Placental epithelial cell (primary cell): Measurements from ENCODE around the gene ZFYVE19. TPM values are rescaled to one million over a fixed set of nuclear protein-coding genes. Genes with fewer than 3 reads are reported as not detected.

Experiments used
- small RNA-seq: library from RNA; depleted of rRNA; stranded (forward); fragments of <200 nt; gene quantifications from one replicate; pipeline ENCODE3, GENCODE V24; 2012
- total RNA-seq: library from RNA; depleted of rRNA; stranded (reverse); fragments of >200 nt; gene quantifications from 2 replicates; pipeline ENCODE4 v1.2.3, GENCODE V29; 2012

The ZFYVE19 gene, protein sequence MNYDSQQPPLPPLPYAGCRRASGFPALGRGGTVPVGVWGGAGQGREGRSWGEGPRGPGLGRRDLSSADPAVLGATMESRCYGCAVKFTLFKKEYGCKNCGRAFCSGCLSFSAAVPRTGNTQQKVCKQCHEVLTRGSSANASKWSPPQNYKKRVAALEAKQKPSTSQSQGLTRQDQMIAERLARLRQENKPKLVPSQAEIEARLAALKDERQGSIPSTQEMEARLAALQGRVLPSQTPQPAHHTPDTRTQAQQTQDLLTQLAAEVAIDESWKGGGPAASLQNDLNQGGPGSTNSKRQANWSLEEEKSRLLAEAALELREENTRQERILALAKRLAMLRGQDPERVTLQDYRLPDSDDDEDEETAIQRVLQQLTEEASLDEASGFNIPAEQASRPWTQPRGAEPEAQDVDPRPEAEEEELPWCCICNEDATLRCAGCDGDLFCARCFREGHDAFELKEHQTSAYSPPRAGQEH
- 27.5 and 29.2 TPM in 2 replicates for total RNA-seq

DNA sequence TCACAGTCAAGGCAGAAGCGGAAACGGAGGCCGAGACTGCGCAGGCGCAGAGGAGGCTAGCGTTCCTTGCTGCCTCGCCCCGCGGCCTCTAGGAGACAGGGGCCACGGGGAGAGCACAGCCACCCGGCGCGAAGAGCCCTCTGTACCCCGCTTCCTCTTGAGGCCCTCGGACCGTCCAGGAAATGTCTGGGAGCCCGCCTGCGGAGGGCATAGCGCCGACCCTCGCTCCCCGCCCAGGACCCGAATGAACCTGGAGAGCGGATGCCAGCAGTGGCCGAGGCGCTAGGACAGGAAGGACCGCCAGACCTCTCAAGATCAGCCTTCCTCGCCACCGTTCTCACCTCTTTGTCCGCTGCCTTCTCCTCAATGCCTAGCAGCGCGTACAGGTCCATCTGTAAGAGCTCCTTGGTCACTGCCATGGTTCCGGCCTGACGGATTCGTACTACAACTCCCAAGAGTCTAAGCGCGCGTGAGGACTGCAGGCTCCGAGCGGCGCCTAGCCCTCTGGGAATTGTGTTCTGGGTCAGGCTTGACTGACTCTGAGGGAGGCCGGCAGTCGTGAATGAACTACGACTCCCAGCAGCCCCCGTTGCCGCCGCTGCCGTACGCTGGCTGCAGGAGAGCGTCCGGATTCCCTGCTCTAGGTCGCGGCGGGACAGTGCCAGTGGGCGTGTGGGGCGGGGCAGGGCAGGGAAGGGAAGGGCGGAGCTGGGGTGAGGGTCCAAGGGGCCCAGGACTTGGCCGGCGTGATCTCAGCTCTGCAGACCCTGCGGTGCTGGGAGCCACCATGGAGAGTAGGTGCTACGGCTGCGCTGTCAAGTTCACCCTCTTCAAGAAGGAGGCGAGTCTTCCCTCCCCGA, at the start of gene ZFYVE19, which contains the start of gene DNAJC17:
TSS of gene ZFYVE19 (plus strand) at position 62 of the 860 bp plus-strand sequence. CDS start at position 563, 501 bp downstream.
TSS of gene DNAJC17 (minus strand) at position 446 of the 860 bp plus-strand sequence. CDS start at position 419, 27 bp downstream.

DNA sequence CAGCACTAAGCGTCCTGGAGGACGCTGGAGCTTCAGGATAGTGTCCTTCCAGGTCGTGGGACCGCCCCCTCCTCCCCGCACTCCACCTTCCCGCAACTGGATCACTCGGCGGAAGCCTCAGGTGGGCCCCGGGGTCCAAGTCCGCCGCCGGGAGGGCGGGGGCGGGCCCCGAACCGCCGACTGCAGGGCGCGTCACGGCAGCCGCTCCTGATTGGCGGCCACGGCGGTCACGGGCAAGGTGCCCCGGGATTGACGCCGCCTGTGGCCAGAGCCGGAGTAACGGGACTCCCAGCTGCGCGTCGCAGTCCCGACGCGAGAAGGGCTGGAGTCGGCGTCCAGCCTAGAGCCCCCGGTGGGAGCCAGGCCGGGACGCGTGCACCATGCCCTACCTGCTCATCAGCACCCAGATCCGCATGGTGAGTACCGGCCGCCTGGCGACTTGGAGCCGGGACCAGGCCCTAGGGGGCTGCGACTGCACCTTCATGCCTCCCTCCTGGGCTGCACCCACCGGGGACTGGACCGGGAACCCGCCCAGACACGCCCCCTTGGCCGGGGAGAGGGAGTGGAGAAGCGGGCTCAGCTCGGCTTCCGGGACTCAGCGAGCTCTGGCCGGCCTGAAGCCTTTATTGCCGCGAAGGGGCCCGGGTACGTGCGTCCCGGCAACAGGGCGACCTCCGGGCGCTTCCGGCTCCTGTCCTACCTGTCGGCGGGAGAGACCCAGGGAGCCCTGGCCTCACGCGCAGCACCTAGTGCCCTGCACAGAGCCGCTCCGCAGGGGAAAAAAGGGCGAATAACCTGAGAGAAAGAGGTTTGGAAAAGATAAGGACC, 42.9 kb upstream of the ZFYVE19 start, which contains the start of gene GCHFR:
TSS of gene GCHFR (plus strand) at position 268 of the 828 bp plus-strand sequence. CDS start at position 381, 113 bp downstream.

DNA sequence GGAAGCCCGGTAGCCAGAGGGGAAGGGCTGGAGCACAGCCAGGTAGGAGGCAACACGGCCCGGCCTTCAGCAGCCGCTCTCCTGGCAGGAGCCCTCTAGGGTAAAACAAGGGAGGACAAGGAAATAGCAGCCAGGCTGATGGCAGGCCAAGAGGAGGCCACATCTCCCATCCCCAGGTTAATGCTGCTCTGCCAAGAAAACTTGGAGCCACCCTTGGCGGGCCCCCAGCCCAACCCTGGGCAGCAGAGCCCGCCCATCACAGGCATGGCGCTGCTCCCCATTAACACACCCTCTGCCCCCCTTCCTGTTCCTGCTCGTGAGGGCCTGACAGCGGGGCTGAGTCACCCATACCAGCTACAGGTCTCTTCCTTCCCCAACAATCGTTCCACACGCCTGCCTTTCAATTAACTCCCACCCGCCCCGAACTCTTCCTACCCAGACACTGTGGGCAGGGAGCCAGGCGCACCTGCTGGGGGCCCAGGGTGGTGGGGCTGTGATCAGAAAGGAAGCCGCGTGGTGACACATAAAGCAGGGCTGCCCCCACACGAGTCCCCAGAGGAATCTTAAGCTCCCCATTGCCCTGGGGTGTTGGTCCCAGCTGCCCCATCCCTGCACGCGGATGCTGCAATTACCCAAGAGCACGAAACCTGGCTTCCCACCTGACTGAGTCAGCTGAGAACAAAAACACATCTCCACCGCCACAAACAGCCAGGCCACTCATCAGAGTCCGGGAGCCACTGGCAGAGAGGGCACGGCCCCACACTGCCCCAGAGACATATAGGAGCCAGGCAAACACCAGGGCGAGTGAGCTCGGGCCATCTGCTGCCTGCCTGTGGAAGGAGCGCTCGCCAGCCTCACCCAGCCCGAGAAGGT, 37.4 kb upstream of the ZFYVE19 start, which contains the start of gene C15orf62:
TSS of gene C15orf62 (plus strand) at position 707 of the 873 bp plus-strand sequence. CDS start 516 bp downstream, outside the sequence.

DNA sequence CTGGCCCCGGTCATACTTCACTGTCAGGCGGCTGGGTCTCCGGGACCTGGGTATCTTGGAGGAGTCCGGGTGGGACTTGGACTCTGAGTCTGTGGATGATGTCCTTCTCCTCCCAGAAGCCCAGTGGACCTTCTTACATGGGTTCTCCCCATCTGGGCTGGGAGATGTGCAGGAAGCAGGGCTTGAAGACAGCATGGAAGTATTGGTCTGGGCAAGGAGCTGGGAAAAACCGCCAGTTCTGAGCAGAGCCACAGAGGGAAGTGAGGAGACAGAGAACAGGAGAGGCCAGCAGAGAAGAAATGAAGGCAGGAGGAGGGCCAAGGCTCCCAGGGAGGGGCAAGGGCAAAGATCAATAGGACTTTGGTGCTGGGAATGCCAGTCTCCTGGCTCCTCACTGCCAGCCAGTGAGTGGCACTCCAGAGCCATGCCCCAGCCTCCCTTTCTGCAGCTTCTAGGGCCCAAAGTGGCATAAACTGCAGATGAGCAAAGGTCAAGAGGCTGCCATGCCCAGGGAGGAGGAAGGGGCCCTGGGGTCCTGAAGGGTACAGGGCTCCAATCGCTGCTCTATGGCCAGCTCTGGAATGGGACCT, 21.7 kb downstream of the ZFYVE19 start, which contains the start of gene PPP1R14D:
TSS of gene PPP1R14D (minus strand) at position 262 of the 590 bp plus-strand sequence. CDS start at position 195, 67 bp downstream.

DNA sequence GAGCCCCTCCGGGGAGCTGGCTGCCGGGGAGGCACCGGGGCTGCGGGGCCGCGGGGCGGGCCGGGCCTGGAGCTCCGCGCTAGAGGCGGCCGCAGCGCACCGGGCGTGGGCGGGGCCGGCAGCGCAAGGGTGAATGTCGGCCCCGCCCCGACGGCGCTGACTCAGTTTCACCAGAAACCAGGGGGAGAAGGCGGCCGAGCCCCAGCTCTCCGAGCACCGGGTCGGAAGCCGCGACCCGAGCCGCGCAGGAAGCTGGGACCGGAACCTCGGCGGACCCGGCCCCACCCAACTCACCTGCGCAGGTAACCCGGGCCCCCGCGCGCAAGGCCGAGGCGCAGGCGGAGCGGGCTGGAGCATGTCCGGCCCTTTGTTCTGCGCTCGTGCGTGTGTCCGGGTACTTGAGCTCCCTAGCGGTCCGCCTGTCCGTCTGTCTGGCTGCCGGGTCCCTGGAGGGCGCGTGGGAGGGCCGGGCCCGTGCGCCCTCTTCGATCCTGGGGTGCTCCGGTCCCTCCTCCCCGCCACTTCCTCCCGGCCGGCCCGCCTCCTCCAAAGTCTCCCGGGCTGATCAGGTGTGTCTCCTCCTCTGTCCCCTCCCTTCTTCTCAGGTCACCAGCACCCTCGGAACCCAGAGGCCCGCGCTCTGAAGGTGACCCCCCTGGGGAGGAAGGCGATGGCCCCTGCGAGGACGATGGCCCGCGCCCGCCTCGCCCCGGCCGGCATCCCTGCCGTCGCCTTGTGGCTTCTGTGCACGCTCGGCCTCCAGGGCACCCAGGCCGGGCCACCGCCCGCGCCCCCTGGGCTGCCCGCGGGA, 37.2 kb downstream of the ZFYVE19 start, which contains the start of gene SPINT1:
TSS of gene SPINT1 (plus strand) at position 164 of the 811 bp plus-strand sequence. CDS start at position 671, 507 bp downstream.

Small RNAs within 50 kb of the gene (small RNA-seq; reads per million reads assigned to genes)
- not detected for gene SUMO2P15

Other genes with a start within 250 kb of the ZFYVE19 start
- gene CCDC32, start 242.0 kb upstream of the ZFYVE19 start, total RNA-seq, result 20.0 and 38.9 TPM in 2 replicates
- gene RPUSD2, start 237.8 kb upstream of the ZFYVE19 start, total RNA-seq, result 9.4 and 14.6 TPM in 2 replicates
- 3.9 and 10.8 TPM in 2 replicates for gene KNL1, start 212.8 kb upstream of the ZFYVE19 start, total RNA-seq
- 4.3 and 4.7 TPM in 2 replicates for gene RAD51, start 111.9 kb upstream of the ZFYVE19 start, total RNA-seq
- gene RMDN3, start 51.8 kb upstream of the ZFYVE19 start, total RNA-seq, result 13.3 and 16.1 TPM in 2 replicates
- 4.3 and 5.5 TPM in 2 replicates for gene GCHFR, start 43.0 kb upstream of the ZFYVE19 start, total RNA-seq
- gene C15orf62, start 37.1 kb upstream of the ZFYVE19 start, total RNA-seq, result under 0.01 and 0.33 TPM in 2 replicates
- 20.0 and 23.9 TPM in 2 replicates for gene DNAJC17, start 384 bp downstream of the ZFYVE19 start, total RNA-seq
- gene PPP1R14D, start 21.6 kb downstream of the ZFYVE19 start, total RNA-seq, result not detected in 2 replicates
- 122 and 190 TPM in 2 replicates for gene SPINT1, start 37.0 kb downstream of the ZFYVE19 start, total RNA-seq
- 0.33 TPM in 1 of 2 replicates, not detected in the other for gene RHOV, start 67.1 kb downstream of the ZFYVE19 start, total RNA-seq
- 24.3 and 38.9 TPM in 2 replicates for gene VPS18, start 87.4 kb downstream of the ZFYVE19 start, total RNA-seq
- 0.22 TPM in 1 of 2 replicates, not detected in the other for gene DLL4, start 122.3 kb downstream of the ZFYVE19 start, total RNA-seq
- 3.9 and 27.5 TPM in 2 replicates for gene CHAC1, start 146.4 kb downstream of the ZFYVE19 start, total RNA-seq